PFSK-1 (cell line): ENCODE data around the gene AOPEP.

Source experiments
- FOXP2 ChIP-seq: optimal IDR thresholded peaks from 2 replicates; pipeline ENCODE3; 2011; ENCODE audit warnings: borderline replicate concordance, control low read depth, inconsistent platforms; ENCODE audit not compliant: insufficient read depth; ENCODE audit errors: extremely low read length, extremely low read depth
- POLR2AphosphoS5 ChIP-seq: IDR thresholded peaks from 2 replicates; pipeline ENCODE4 v1.6.1; 2012; ENCODE audit warnings: low read depth, mild to moderate bottlenecking, control low read depth, low read length, moderate library complexity
- TAF1 ChIP-seq: IDR thresholded peaks from 2 replicates; pipeline ENCODE4 v1.6.1; 2012; ENCODE audit warnings: low read length, control low read depth, borderline replicate concordance; ENCODE audit not compliant: insufficient read depth
- TF ChIP-seq, protein P1 (sequence below), 2 experiments: IDR thresholded peaks; 2 replicates each; pipeline versions ENCODE4 v1.6.1 to v1.8.0; 2011 to 2012; ENCODE audit warnings: low read depth in 2 of 2, low read length in 2 of 2, control low read depth in 1 of 2, inconsistent platforms in 1 of 2, mild to moderate bottlenecking in 1 of 2, moderate library complexity in 1 of 2; ENCODE audit not compliant: insufficient read depth in 1 of 2

DNA sequence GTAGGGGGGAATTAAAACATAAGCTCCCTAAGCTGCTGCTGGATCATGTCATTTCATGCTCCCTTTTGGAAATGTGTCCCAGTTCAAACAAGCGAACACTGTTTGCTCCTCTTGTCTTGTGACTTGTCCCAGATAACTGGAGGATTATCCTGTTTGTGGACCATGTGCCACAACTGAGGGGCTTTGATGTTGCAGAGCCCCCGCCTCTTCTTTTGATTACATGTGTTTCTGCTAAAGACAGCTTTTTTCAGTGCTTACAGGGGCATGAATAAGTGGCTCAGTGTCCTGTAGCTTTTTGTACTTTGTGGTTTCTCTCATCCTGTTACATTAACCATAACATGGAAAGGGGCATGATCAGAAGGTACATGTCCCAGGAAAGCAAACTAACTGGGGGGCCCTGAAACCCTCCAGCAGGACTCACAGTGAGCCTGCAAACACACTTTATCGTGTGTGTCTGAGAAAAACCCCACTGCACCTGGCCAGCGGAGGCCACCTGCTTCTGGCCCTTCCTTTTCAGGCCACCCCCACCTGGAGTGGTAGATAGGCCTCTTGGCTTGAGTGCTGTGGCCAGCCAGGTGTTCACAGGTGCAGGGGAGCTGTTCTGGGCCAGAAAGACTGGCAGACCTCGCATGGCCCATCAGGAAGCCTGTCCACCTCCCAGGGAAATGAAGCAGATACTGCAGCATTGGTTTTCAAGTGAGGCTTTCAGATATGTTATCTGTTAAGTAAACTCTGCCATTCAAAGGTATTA lies 305.4 kb downstream of the AOPEP start:
- no peak for TF ChIP-seq FOXP2
- no peak for TF ChIP-seq POLR2AphosphoS5
- TF ChIP-seq, protein P1, sequence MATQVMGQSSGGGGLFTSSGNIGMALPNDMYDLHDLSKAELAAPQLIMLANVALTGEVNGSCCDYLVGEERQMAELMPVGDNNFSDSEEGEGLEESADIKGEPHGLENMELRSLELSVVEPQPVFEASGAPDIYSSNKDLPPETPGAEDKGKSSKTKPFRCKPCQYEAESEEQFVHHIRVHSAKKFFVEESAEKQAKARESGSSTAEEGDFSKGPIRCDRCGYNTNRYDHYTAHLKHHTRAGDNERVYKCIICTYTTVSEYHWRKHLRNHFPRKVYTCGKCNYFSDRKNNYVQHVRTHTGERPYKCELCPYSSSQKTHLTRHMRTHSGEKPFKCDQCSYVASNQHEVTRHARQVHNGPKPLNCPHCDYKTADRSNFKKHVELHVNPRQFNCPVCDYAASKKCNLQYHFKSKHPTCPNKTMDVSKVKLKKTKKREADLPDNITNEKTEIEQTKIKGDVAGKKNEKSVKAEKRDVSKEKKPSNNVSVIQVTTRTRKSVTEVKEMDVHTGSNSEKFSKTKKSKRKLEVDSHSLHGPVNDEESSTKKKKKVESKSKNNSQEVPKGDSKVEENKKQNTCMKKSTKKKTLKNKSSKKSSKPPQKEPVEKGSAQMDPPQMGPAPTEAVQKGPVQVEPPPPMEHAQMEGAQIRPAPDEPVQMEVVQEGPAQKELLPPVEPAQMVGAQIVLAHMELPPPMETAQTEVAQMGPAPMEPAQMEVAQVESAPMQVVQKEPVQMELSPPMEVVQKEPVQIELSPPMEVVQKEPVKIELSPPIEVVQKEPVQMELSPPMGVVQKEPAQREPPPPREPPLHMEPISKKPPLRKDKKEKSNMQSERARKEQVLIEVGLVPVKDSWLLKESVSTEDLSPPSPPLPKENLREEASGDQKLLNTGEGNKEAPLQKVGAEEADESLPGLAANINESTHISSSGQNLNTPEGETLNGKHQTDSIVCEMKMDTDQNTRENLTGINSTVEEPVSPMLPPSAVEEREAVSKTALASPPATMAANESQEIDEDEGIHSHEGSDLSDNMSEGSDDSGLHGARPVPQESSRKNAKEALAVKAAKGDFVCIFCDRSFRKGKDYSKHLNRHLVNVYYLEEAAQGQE (IDR thresholded peaks at IDR 0.05; ENCODE audit: insufficient read depth in 1 of 2, low read depth in 2 of 2, low read length in 2 of 2), result no peak
- TF ChIP-seq TAF1, result no peak
